Keratinocyte (primary cell): ENCODE measurements around the gene GARRE1.
"Not testable (repeated sequence)": the region's sequence is repeated elsewhere in the genome, so short reads cannot be mapped to it uniquely, and the experiment has no call there.

Experiments used
- EZH2 ChIP-seq: IDR thresholded peaks from one replicate; pipeline ENCODE4 v1.6.1; 2012; ENCODE audit warnings: inconsistent platforms, mild to moderate bottlenecking, low read length, moderate library complexity
- TF ChIP-seq, protein P1 (sequence below), 3 experiments: IDR thresholded peaks in 1 of 3; conservative IDR thresholded peaks in 1 of 3; optimal IDR thresholded peaks in 1 of 3; 2 replicates in 2 of 3; 3 replicates in 1 of 3; pipeline versions ENCODE3 to v1.5.1; 2011; ENCODE audit warnings: low read length in 3 of 3, mild to moderate bottlenecking in 3 of 3, moderate library complexity in 2 of 3, control low read depth in 1 of 3, inconsistent platforms in 1 of 3; ENCODE audit not compliant: insufficient read depth in 2 of 3; ENCODE audit errors: extremely low read depth in 1 of 3

GRCh38 chr19:34216745-34217219 lies 37.6 kb upstream of the GARRE1 start:
- TF ChIP-seq, protein P1, sequence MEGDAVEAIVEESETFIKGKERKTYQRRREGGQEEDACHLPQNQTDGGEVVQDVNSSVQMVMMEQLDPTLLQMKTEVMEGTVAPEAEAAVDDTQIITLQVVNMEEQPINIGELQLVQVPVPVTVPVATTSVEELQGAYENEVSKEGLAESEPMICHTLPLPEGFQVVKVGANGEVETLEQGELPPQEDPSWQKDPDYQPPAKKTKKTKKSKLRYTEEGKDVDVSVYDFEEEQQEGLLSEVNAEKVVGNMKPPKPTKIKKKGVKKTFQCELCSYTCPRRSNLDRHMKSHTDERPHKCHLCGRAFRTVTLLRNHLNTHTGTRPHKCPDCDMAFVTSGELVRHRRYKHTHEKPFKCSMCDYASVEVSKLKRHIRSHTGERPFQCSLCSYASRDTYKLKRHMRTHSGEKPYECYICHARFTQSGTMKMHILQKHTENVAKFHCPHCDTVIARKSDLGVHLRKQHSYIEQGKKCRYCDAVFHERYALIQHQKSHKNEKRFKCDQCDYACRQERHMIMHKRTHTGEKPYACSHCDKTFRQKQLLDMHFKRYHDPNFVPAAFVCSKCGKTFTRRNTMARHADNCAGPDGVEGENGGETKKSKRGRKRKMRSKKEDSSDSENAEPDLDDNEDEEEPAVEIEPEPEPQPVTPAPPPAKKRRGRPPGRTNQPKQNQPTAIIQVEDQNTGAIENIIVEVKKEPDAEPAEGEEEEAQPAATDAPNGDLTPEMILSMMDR (optimal IDR thresholded peaks at IDR 0.05 in 1 of 3, IDR thresholded peaks at IDR 0.05 in 1 of 3, conservative IDR thresholded peaks at IDR 0.05 in 1 of 3; ENCODE audit: extremely low read depth in 1 of 3, insufficient read depth in 2 of 3, low read length in 3 of 3): not testable (repeated sequence)
- TF ChIP-seq EZH2: not testable (repeated sequence)
